Astrocyte (in vitro differentiated cells and primary cell): ENCODE data around the gene NOC2L. TPM values are rescaled to one million over a fixed set of nuclear protein-coding genes. Genes with fewer than 3 reads are reported as not detected.
"Not testable (repeated sequence)": the region's sequence is repeated elsewhere in the genome, so short reads cannot be mapped to it uniquely, and the experiment has no call there.

ENCODE experiments used
- DNase-seq: peaks from one replicate; pipeline ENCODE4 v3.0.0-alpha.2; 2010; ENCODE audit warnings: low read depth
- FAIRE-seq: peaks from 2 replicates; lab custom pipeline; 2011; peaks lifted over from hg19 to GRCh38; lab: Jason Lieb, UNC
- H2AFZ ChIP-seq: 2 replicates; pipeline ENCODE4 v1.6.0; 2012; ENCODE audit warnings: low read depth, low read length, inconsistent platforms
- H3K27ac ChIP-seq: 2 replicates; pipeline ENCODE4 v1.5.1; 2011; ENCODE audit warnings: low read depth, low read length, inconsistent platforms
- H3K27me3 ChIP-seq: 2 replicates; pipeline ENCODE4 v1.6.0; 2011; ENCODE audit warnings: low read length, inconsistent platforms; ENCODE audit not compliant: insufficient read depth
- H3K36me3 ChIP-seq: 2 replicates; pipeline ENCODE4 v1.5.1; 2011; ENCODE audit warnings: low read length, inconsistent platforms; ENCODE audit not compliant: insufficient read depth
- H3K4me1 ChIP-seq: 2 replicates; pipeline ENCODE4 v1.5.1; 2011; ENCODE audit warnings: low read length, inconsistent platforms; ENCODE audit not compliant: insufficient read depth
- H3K4me2 ChIP-seq: 2 replicates; pipeline ENCODE4 v1.6.0; 2012; ENCODE audit warnings: low read length, inconsistent platforms
- H3K4me3 ChIP-seq: 2 replicates; pipeline ENCODE4 v1.5.1; 2011; ENCODE audit warnings: low read depth, mild to moderate bottlenecking, low read length, inconsistent platforms; ENCODE audit not compliant: insufficient read depth
- H3K79me2 ChIP-seq: 2 replicates; pipeline ENCODE4 v1.6.0; 2012; ENCODE audit warnings: mild to moderate bottlenecking, low read length, inconsistent platforms; ENCODE audit not compliant: insufficient read depth
- H3K9ac ChIP-seq: 2 replicates; pipeline ENCODE4 v1.6.0; 2012; ENCODE audit warnings: mild to moderate bottlenecking, low read length, inconsistent platforms
- H3K9me3 ChIP-seq: 2 replicates; pipeline ENCODE4 v1.5.1; 2012; ENCODE audit warnings: low read depth, mild to moderate bottlenecking, low read length, inconsistent platforms; ENCODE audit not compliant: insufficient read depth
- H4K20me1 ChIP-seq: 2 replicates; pipeline ENCODE4 v1.6.0; 2012; ENCODE audit warnings: low read length, inconsistent platforms; ENCODE audit not compliant: insufficient read depth
- H3K27ac Mint-ChIP-seq: one replicate; pipeline ENCODE4 v1.8.0; 2021; ENCODE audit warnings: mild to moderate bottlenecking, mixed read lengths; ENCODE audit not compliant: unreplicated experiment
- H3K27me3 Mint-ChIP-seq: one replicate; pipeline ENCODE4 v1.8.0; 2021; ENCODE audit warnings: low read depth, mixed read lengths; ENCODE audit not compliant: unreplicated experiment
- H3K36me3 Mint-ChIP-seq: one replicate; pipeline ENCODE4 v1.8.0; 2021; ENCODE audit warnings: low read depth, mixed read lengths; ENCODE audit not compliant: unreplicated experiment
- H3K4me1 Mint-ChIP-seq: one replicate; pipeline ENCODE4 v1.8.0; 2021; ENCODE audit warnings: low read depth, mixed read lengths; ENCODE audit not compliant: unreplicated experiment
- H3K4me3 Mint-ChIP-seq: one replicate; pipeline ENCODE4 v1.8.0; 2021; ENCODE audit warnings: mild to moderate bottlenecking, moderate library complexity, mixed read lengths; ENCODE audit not compliant: unreplicated experiment
- H3K9me3 Mint-ChIP-seq: one replicate; pipeline ENCODE4 v1.8.0; 2021; ENCODE audit warnings: mild to moderate bottlenecking, mixed read lengths; ENCODE audit not compliant: unreplicated experiment
- EZH2 ChIP-seq: IDR thresholded peaks from 2 replicates; pipeline ENCODE4 v1.6.1; 2012; ENCODE audit warnings: mild to moderate bottlenecking, low read length, inconsistent platforms; ENCODE audit not compliant: insufficient read depth
- total RNA-seq: library from RNA; stranded (reverse); gene quantifications from 2 replicates; pipeline ENCODE4 v1.2.1, GENCODE V29; 2021
- TF ChIP-seq, protein P1 (sequence below): IDR thresholded peaks from 2 replicates; pipeline ENCODE4 v1.5.1; 2011; ENCODE audit warnings: low read depth, mild to moderate bottlenecking, inconsistent platforms, low read length, moderate library complexity; ENCODE audit not compliant: insufficient read depth

The NOC2L gene
- total RNA-seq, 1 donor from 2014 or later, result 91.4 TPM

GRCh38 chr1:978069-978834 is 19.2 kb upstream of the NOC2L start:
- no peak overlapping the region for H3K27ac ChIP-seq
- TF ChIP-seq, protein P1, sequence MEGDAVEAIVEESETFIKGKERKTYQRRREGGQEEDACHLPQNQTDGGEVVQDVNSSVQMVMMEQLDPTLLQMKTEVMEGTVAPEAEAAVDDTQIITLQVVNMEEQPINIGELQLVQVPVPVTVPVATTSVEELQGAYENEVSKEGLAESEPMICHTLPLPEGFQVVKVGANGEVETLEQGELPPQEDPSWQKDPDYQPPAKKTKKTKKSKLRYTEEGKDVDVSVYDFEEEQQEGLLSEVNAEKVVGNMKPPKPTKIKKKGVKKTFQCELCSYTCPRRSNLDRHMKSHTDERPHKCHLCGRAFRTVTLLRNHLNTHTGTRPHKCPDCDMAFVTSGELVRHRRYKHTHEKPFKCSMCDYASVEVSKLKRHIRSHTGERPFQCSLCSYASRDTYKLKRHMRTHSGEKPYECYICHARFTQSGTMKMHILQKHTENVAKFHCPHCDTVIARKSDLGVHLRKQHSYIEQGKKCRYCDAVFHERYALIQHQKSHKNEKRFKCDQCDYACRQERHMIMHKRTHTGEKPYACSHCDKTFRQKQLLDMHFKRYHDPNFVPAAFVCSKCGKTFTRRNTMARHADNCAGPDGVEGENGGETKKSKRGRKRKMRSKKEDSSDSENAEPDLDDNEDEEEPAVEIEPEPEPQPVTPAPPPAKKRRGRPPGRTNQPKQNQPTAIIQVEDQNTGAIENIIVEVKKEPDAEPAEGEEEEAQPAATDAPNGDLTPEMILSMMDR, result no peak
- TF ChIP-seq EZH2, result no peak
- H3K9me3 ChIP-seq, result no peaks in the 10 kb centered on the region
- no peaks in the 10 kb centered on the region for H3K4me1 ChIP-seq
- no peaks in the 10 kb centered on the region for H4K20me1 ChIP-seq
- H2AFZ ChIP-seq, result no peak overlapping the region
- Mint-ChIP-seq H3K4me3 (no peak overlapping the region), H3K27me3 (peaks cover 29% of the 10 kb centered on the region), H3K4me1 (no peaks in the 10 kb centered on the region), H3K36me3 (peaks cover 5% of the 10 kb centered on the region), H3K27ac (peak overlapping the region; percentile 26), H3K9me3 (no peaks in the 10 kb centered on the region)
- H3K4me3 ChIP-seq, result no peak overlapping the region
- FAIRE-seq (no peak), DNase-seq (no peak)
- no peaks in the 10 kb centered on the region for H3K79me2 ChIP-seq
- H3K36me3 ChIP-seq, result no peaks in the 10 kb centered on the region
- no peak overlapping the region for H3K9ac ChIP-seq
- no peak overlapping the region for H3K4me2 ChIP-seq
- H3K27me3 ChIP-seq, result peaks cover 4% of the 10 kb centered on the region

GRCh38 chr1:976791-977190 is 17.7 kb upstream of the NOC2L start:
- not testable (repeated sequence) for H3K27ac ChIP-seq, H3K4me2 ChIP-seq, H3K27me3 ChIP-seq, H3K36me3 Mint-ChIP-seq, H3K4me1 ChIP-seq, H3K36me3 ChIP-seq, H3K4me1 Mint-ChIP-seq, DNase-seq, H3K9me3 Mint-ChIP-seq, FAIRE-seq, H3K4me3 Mint-ChIP-seq, H2AFZ ChIP-seq, H4K20me1 ChIP-seq, H3K9ac ChIP-seq, H3K79me2 ChIP-seq, H3K4me3 ChIP-seq, H3K27ac Mint-ChIP-seq, H3K9me3 ChIP-seq
- H3K27me3 Mint-ChIP-seq, result peaks cover 23% of the 10 kb centered on the region

- no peak overlapping the region for H3K27ac ChIP-seq
- H3K9me3 ChIP-seq, result no peaks in the 10 kb centered on the region
- H3K9ac ChIP-seq, result no peak overlapping the region
- Mint-ChIP-seq H3K36me3 (peaks cover 5% of the 10 kb centered on the region), H3K27me3 (peaks cover 21% of the 10 kb centered on the region), H3K4me1 (no peaks in the 10 kb centered on the region), H3K4me3 (peak overlapping the region; percentile 57), H3K9me3 (no peaks in the 10 kb centered on the region), H3K27ac (no peak overlapping the region)
- TF ChIP-seq, protein P1, result no peak
- TF ChIP-seq EZH2, result no peak
- H3K4me1 ChIP-seq, result no peaks in the 10 kb centered on the region
- no peaks in the 10 kb centered on the region for H3K27me3 ChIP-seq
- H3K4me3 ChIP-seq, result no peak overlapping the region
- H3K36me3 ChIP-seq, result no peaks in the 10 kb centered on the region
- H3K4me2 ChIP-seq, result peak overlapping the region; percentile 48
- no peaks in the 10 kb centered on the region for H4K20me1 ChIP-seq
- no peak for DNase-seq
- H2AFZ ChIP-seq, result peak overlapping the region; percentile 52
- no peak for FAIRE-seq
- H3K79me2 ChIP-seq, result no peaks in the 10 kb centered on the region
Measured at GRCh38 chr1:975896-976683, 17.0 kb upstream of the NOC2L start.
